Stimulated activated CD4-positive, alpha-beta T cell treated with anti-CD3 and anti-CD28 coated beads, Interleukin-2, amount 100 ng/mL, for 24 hours (primary cell): ENCODE measurements around the gene MPZL2.
A peak's percentile ranks its signal among the peaks of the same experiment; 100 is the strongest.

Experiments
- DNase-seq, 2 donors: peaks; one replicate each; pipeline ENCODE4 v3.0.0-alpha.2; 2020

The MPZL2 gene

GRCh38 chr11:118240999-118241763 lies 22.9 kb downstream of the MPZL2 start:
- DNase-seq, result peak; percentile 60 to 72

GRCh38 chr11:118239509-118240205 lies 24.4 kb downstream of the MPZL2 start:
- DNase-seq, result no peak

- DNase-seq, result no peak
These were observed 25.2 kb downstream of the MPZL2 start for GRCh38 chr11:118238929-118239328.

- DNase-seq, result no peak
These were observed 25.7 kb downstream of the MPZL2 start for GRCh38 chr11:118238421-118238820.

GRCh38 chr11:118236170-118236569 lies 27.9 kb downstream of the MPZL2 start:
- no peak for DNase-seq

- no peak for DNase-seq
These were observed 29.3 kb downstream of the MPZL2 start for GRCh38 chr11:118234833-118235232.

GRCh38 chr11:118233850-118234249 lies 30.2 kb downstream of the MPZL2 start:
- DNase-seq, result no peak

- no peak for DNase-seq
These were observed 30.7 kb downstream of the MPZL2 start for GRCh38 chr11:118233377-118233776.

GRCh38 chr11:118232659-118233058 lies 31.4 kb downstream of the MPZL2 start:
- DNase-seq, result peak; percentile 49 to 69

GRCh38 chr11:118231461-118231860 lies 32.6 kb downstream of the MPZL2 start:
- no peak for DNase-seq

GRCh38 chr11:118230088-118230487 lies 34.0 kb downstream of the MPZL2 start:
- DNase-seq, result no peak

GRCh38 chr11:118229274-118229847 lies 34.7 kb downstream of the MPZL2 start:
- no peak for DNase-seq

- no peak for DNase-seq
These were observed 36.0 kb downstream of the MPZL2 start for GRCh38 chr11:118227865-118228785.

- DNase-seq, result no peak
These were observed 37.3 kb downstream of the MPZL2 start for GRCh38 chr11:118226781-118227180.

GRCh38 chr11:118226296-118226695 lies 37.8 kb downstream of the MPZL2 start:
- DNase-seq, result no peak

- DNase-seq, result peak; percentile 60 to 63
These were observed 39.4 kb downstream of the MPZL2 start, which contains the start of gene JAML for GRCh38 chr11:118224511-118225188. JAML (minus strand) TSS chr11:118225011; CDS start chr11:118214866, 10,145 bp downstream.

- DNase-seq, result no peak
These were observed 40.1 kb downstream of the MPZL2 start for GRCh38 chr11:118223992-118224391.

GRCh38 chr11:118223570-118223969 lies 40.5 kb downstream of the MPZL2 start:
- no peak for DNase-seq

GRCh38 chr11:118222437-118222836 lies 41.7 kb downstream of the MPZL2 start:
- DNase-seq, result no peak

- DNase-seq, result no peak
These were observed 42.7 kb downstream of the MPZL2 start for GRCh38 chr11:118221419-118221818.

GRCh38 chr11:118219732-118220131 lies 44.4 kb downstream of the MPZL2 start:
- no peak for DNase-seq

GRCh38 chr11:118219244-118219643 lies 44.9 kb downstream of the MPZL2 start:
- no peak for DNase-seq
